ENCODE measurements around the gene FBXO21.

DNA sequence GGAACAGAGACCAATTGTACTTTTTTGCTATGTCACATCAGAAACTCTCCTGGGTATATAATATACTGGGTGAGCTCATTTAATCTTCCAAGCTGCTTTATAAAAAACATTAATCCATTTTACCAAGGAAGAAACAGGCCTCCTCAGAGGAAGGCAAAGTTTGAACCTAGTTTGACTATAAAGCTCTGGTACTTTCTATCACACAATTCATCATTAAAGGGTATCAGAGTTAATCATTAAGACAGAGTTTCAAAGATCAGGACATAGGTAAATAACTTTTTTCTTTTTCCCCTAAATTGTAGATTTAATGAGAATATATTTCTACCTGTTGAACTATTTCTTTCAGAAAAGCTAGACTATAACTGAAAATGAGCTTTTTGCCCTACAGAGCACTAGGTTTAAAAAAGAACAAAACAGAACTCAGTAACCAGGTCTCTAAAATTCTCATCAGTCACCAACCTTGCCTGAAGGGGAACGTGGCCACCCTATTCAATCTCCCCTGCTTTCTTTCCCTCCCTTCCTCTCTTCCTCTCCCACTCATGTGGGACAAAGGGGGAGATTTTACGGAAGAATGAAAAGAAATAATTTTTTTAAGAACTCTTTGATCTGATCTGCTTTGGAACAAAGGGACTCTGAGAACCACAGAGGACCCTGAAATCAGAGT, 18.6 kb downstream of the FBXO21 start:
- TF ChIP-seq, protein P1, sequence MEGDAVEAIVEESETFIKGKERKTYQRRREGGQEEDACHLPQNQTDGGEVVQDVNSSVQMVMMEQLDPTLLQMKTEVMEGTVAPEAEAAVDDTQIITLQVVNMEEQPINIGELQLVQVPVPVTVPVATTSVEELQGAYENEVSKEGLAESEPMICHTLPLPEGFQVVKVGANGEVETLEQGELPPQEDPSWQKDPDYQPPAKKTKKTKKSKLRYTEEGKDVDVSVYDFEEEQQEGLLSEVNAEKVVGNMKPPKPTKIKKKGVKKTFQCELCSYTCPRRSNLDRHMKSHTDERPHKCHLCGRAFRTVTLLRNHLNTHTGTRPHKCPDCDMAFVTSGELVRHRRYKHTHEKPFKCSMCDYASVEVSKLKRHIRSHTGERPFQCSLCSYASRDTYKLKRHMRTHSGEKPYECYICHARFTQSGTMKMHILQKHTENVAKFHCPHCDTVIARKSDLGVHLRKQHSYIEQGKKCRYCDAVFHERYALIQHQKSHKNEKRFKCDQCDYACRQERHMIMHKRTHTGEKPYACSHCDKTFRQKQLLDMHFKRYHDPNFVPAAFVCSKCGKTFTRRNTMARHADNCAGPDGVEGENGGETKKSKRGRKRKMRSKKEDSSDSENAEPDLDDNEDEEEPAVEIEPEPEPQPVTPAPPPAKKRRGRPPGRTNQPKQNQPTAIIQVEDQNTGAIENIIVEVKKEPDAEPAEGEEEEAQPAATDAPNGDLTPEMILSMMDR (conservative IDR thresholded peaks at IDR 0.05; ENCODE audit: low read length), result no peak
- no peak for TF ChIP-seq EZH2phosphoT487 (IDR thresholded peaks at IDR 0.05; ENCODE audit: borderline replicate concordance, low read depth, low read length)

Data from OCI-LY7 (cell line).